CD4-positive, alpha-beta memory T cell (primary cell): Measurements from ENCODE around the gene AKAP6. TPM values are rescaled to one million over a fixed set of nuclear protein-coding genes. Genes with fewer than 3 reads are reported as not detected.

Experiments
- CTCF ChIA-PET: fragments of 350-600 bp; sonication (Branson Sonifier 250); formaldehyde crosslinking; loops from one replicate; lab custom pipeline; 2021; ENCODE audit warnings: inconsistent platforms; ENCODE audit not compliant: partially characterized antibody; lab: Charles Lee
- POLR2A ChIA-PET: fragments of 350-600 bp; sonication (Branson Sonifier 250); formaldehyde crosslinking; loops from one replicate; lab custom pipeline; 2021; ENCODE audit not compliant: partially characterized antibody; lab: Charles Lee
- DNase-seq, 5 donors: peaks; one replicate each; pipeline versions ENCODE4 v3.0.0 to v3.0.0-alpha.2; 2020 to 2022; ENCODE audit warnings: mixed read lengths in 1 of 5
- H3K27ac ChIP-seq: one replicate; pipeline ENCODE4 v1.7.0; 2013; ENCODE audit warnings: low read depth, low read length
- H3K27me3 ChIP-seq: 2 replicates; pipeline ENCODE4 v1.7.0; 2013; ENCODE audit warnings: mild to moderate bottlenecking, low read length, moderate library complexity; ENCODE audit not compliant: insufficient read depth
- H3K36me3 ChIP-seq: 2 replicates; pipeline ENCODE4 v1.7.0; 2013; ENCODE audit warnings: mild to moderate bottlenecking, low read length, moderate library complexity; ENCODE audit not compliant: insufficient read depth
- H3K4me1 ChIP-seq: 2 replicates; pipeline ENCODE4 v1.7.0; 2013; ENCODE audit warnings: mild to moderate bottlenecking, low read length, moderate library complexity; ENCODE audit not compliant: insufficient read depth
- H3K4me3 ChIP-seq, 2 donors: one replicate each; pipeline ENCODE4 v1.7.0; 2013; ENCODE audit warnings: low read length in 2 of 2, mild to moderate bottlenecking in 1 of 2
- H3K9me3 ChIP-seq, 2 donors: one replicate each; pipeline ENCODE4 v1.7.0; 2013; ENCODE audit warnings: low read length in 2 of 2, control low read depth in 1 of 2; ENCODE audit not compliant: control insufficient read depth in 1 of 2
- H3K27ac Mint-ChIP-seq, 7 donors: one replicate each; pipeline ENCODE4 v1.8.0; 2020 to 2021; ENCODE audit warnings: mixed read lengths in 7 of 7, mild to moderate bottlenecking in 6 of 7, inconsistent platforms in 3 of 7, moderate library complexity in 3 of 7
- H3K27me3 Mint-ChIP-seq, 2 donors: one replicate each; pipeline ENCODE4 v1.8.0; 2020 to 2021; ENCODE audit warnings: mixed read lengths in 2 of 2
- H3K36me3 Mint-ChIP-seq, 2 donors: one replicate each; pipeline ENCODE4 v1.8.0; 2020 to 2021; ENCODE audit warnings: mixed read lengths in 2 of 2, inconsistent platforms in 1 of 2, mild to moderate bottlenecking in 1 of 2
- H3K4me1 Mint-ChIP-seq, 4 donors: one replicate each; pipeline ENCODE4 v1.8.0; 2020 to 2021; ENCODE audit warnings: mixed read lengths in 4 of 4, mild to moderate bottlenecking in 1 of 4
- H3K4me3 Mint-ChIP-seq, 8 donors: one replicate each; pipeline ENCODE4 v1.8.0; 2020 to 2021; ENCODE audit warnings: mixed read lengths in 8 of 8, mild to moderate bottlenecking in 7 of 8, moderate library complexity in 6 of 8, inconsistent platforms in 3 of 8
- H3K9me3 Mint-ChIP-seq, 8 donors: one replicate each; pipeline ENCODE4 v1.8.0; 2020 to 2021; ENCODE audit warnings: mixed read lengths in 8 of 8, mild to moderate bottlenecking in 5 of 8, inconsistent platforms in 3 of 8, moderate library complexity in 1 of 8
- intact Hi-C: fragments of 100-400 bp; cut with micrococcal nuclease; formaldehyde crosslinking; loops from one replicate; pipeline ENCODE4 v1.15.1; 2023
- polyA plus RNA-seq, 2 donors: library from polyadenylated mRNA; unstranded; fragments of 300-500 nt; fragmentation: Illumina TruSeq; gene quantifications; one replicate each; pipeline ENCODE4 v1.2.3, GENCODE V29; 2021
- total RNA-seq, 2 experiments: library from RNA; stranded (reverse); gene quantifications; one replicate each; pipeline ENCODE4 v1.2.3, GENCODE V29; 2021

The AKAP6 gene
- total and polyA plus RNA-seq, 4 experiments from 2014 or later: 0.98 to 4.4 (median 3.7) TPM; not detected in 1

DNA sequence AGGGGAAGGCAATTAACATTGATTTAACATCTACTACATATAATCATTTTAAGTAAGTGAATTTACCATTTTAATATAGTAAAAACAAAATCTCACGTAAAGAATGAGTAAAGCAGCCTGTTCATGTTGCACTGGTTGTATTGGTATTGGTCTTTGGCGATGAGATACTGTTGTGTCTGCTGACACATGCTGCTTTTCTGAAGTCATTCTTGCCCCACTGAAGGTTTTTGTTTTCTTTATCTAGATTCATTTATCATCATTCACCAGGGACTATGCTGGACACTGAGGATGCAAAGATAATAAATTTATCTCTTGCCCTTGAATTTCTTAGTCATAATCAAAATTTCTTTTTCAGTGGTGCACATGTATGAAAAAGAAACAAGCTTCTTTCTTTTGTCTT lies 363.3 kb downstream of the AKAP6 start:
- no peaks in the 10 kb centered on the region for H3K36me3 Mint-ChIP-seq

DNA sequence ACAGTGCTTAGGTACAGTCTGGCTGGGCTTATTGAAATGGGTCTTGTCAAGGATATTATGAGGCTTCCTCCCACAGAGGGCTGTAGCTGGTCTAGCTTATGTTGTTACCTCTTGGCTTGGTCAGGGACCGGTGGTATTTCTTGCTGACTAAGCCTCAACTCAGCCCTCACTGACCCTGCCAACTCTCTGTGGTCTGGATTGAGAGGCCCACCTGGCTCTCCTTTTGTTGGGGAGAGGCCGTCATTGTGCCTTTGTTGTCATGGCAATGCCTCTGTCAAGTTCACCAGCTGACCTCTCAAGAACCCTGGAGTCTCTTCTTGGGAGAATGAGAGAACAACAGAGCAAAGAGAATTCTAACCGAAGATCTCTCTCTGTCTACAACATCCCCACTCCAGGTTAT lies 364.0 kb downstream of the AKAP6 start:
- Mint-ChIP-seq H3K4me3 (no peak overlapping the region), H3K27ac (no peak overlapping the region), H3K36me3 (no peaks in the 10 kb centered on the region), H3K4me1 (no peaks in the 10 kb centered on the region), H3K27me3 (no peaks in the 10 kb centered on the region), H3K9me3 (no peaks in the 10 kb centered on the region)
- Histone ChIP-seq H3K27me3 (no peaks in the 10 kb centered on the region), H3K36me3 (no peaks in the 10 kb centered on the region), H3K4me3 (no peak overlapping the region), H3K27ac (no peak overlapping the region), H3K9me3 (no peaks in the 10 kb centered on the region), H3K4me1 (no peaks in the 10 kb centered on the region)
- CTCF ChIA-PET: no interaction called here
- DNase-seq: no peak
- intact Hi-C loops: no loop called here
- POLR2A ChIA-PET: no interaction called here

More for the DNA sequence above, 363.3 kb downstream of the AKAP6 start:
- Histone ChIP-seq H3K27me3 (no peaks in the 10 kb centered on the region), H3K4me3 (no peak overlapping the region), H3K4me1 (no peaks in the 10 kb centered on the region), H3K9me3 (no peaks in the 10 kb centered on the region), H3K36me3 (no peaks in the 10 kb centered on the region), H3K27ac (no peak overlapping the region)
- intact Hi-C loops: no loop called here
- H3K27ac Mint-ChIP-seq: no peak overlapping the region
- no peak for DNase-seq
- H3K4me1 Mint-ChIP-seq: no peaks in the 10 kb centered on the region
- CTCF ChIA-PET: no interaction called here
- no peak overlapping the region for H3K4me3 Mint-ChIP-seq
- POLR2A ChIA-PET: no interaction called here
- H3K27me3 Mint-ChIP-seq: no peaks in the 10 kb centered on the region
- H3K9me3 Mint-ChIP-seq: no peaks in the 10 kb centered on the region

DNA sequence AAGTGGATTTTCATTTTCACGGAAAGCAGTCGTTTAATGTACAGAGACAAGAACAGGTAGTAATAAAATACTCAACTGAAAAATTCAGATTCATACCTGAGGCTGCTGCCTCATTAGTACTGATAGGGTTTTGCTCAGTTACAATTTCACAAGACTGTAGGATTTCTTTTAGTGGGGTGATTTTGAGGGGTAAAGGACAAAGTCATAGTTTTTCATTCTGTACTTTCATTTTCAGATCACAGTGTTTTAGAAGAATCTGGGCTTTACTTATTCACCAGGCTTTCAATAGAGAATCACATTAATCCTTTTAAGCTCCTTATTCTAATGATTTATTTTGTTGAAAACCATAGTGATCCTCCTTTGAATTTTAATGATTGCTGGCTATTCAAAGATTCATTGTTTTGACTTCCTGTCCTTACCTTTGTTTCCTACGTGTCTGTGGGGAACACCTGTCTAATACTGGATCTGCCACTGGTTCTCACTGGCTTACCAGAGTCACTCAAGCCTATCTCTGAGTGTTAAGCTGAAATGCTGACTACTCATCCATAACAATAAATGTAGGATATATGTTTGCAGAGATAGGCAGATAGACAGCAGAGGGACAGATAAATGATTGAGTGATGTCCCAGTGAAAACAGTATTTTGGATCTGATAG lies 365.8 kb downstream of the AKAP6 start:
- Mint-ChIP-seq H3K4me3 (no peak overlapping the region), H3K27ac (no peak overlapping the region), H3K4me1 (no peaks in the 10 kb centered on the region), H3K36me3 (no peaks in the 10 kb centered on the region), H3K27me3 (no peaks in the 10 kb centered on the region), H3K9me3 (no peaks in the 10 kb centered on the region)
- intact Hi-C loops: no loop called here
- ChIA-PET CTCF (no interaction called here), POLR2A (no interaction called here)
- no peak overlapping the region for H3K27ac ChIP-seq
- H3K4me3 ChIP-seq: no peak overlapping the region
- H3K4me1 ChIP-seq: no peaks in the 10 kb centered on the region
- no peaks in the 10 kb centered on the region for H3K9me3 ChIP-seq
- H3K36me3 ChIP-seq: no peaks in the 10 kb centered on the region
- DNase-seq: no peak
- no peaks in the 10 kb centered on the region for H3K27me3 ChIP-seq

DNA sequence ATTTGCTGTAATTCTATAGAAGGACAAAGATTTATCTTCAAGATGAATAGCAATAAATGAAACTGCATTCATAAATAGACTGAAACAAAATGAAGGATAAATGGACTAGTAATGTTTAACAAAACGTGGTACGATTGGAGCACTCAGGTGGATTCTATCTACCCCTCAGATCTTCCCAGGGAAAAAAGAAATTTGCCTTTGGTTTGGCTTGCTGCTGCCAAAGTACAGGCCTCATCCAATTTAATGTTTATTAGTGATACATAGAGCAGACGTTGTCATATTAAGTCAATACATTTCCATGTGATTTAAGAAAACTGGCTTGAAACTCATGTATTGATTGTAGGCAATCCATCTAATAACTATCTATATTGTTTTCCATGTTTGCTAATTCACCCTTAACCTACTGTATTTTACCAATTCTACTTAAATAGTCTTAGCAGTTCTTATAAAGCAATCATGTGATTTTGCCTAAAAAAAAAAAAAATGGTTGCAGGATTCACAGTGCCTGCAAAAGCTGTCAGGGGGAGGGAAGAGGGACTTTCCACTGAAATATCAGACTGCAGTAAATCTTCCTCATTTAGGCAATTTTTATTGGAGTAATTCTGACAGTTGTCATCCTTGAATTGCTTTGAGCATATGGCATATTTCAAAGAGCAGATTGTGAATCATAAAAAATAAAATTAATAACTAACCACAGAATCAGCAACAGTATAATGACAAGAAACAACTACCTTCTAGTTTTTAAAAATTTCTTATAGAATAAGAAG lies 367.4 kb downstream of the AKAP6 start:
- H3K27me3 ChIP-seq: no peaks in the 10 kb centered on the region
- H3K27ac Mint-ChIP-seq: no peak overlapping the region

DNA sequence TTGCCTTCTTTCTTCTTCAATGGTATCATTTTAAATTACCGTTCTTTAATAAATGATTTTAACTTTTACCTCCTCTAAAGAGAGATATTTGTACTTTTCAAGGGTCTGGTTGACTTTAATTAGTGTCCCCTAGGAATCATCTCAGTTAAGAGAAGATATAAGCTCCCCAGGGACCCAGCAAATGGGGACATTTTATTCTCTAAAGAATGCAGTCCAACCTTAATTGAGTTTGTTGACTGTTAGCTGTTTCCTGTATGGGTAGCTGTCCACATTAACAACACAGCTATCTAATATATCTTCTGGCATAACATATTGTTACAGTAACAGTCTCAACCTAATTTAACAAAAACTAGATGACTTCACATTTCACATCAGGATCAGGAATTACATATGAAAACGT lies 368.0 kb downstream of the AKAP6 start:
- ChIA-PET POLR2A (no interaction called here), CTCF (no interaction called here)
- Mint-ChIP-seq H3K4me3 (no peak overlapping the region), H3K27ac (no peak overlapping the region), H3K4me1 (no peaks in the 10 kb centered on the region), H3K9me3 (no peaks in the 10 kb centered on the region), H3K27me3 (no peaks in the 10 kb centered on the region), H3K36me3 (no peaks in the 10 kb centered on the region)
- no peaks in the 10 kb centered on the region for H3K4me1 ChIP-seq
- H3K4me3 ChIP-seq: no peak overlapping the region
- intact Hi-C loops: no loop called here
- DNase-seq: no peak
- H3K27ac ChIP-seq: no peak overlapping the region
- no peaks in the 10 kb centered on the region for H3K36me3 ChIP-seq
- H3K9me3 ChIP-seq: no peaks in the 10 kb centered on the region
- no peaks in the 10 kb centered on the region for H3K27me3 ChIP-seq

More for the DNA sequence above, 367.4 kb downstream of the AKAP6 start:
- intact Hi-C loops: no loop called here
- H3K9me3 Mint-ChIP-seq: no peaks in the 10 kb centered on the region
- no peaks in the 10 kb centered on the region for H3K36me3 Mint-ChIP-seq
- Histone ChIP-seq H3K27ac (no peak overlapping the region), H3K36me3 (no peaks in the 10 kb centered on the region), H3K4me1 (no peaks in the 10 kb centered on the region), H3K9me3 (no peaks in the 10 kb centered on the region), H3K4me3 (no peak overlapping the region)
- no peaks in the 10 kb centered on the region for H3K27me3 Mint-ChIP-seq
- no peak overlapping the region for H3K4me3 Mint-ChIP-seq
- ChIA-PET POLR2A (no interaction called here), CTCF (no interaction called here)
- no peaks in the 10 kb centered on the region for H3K4me1 Mint-ChIP-seq
- no peak for DNase-seq

DNA sequence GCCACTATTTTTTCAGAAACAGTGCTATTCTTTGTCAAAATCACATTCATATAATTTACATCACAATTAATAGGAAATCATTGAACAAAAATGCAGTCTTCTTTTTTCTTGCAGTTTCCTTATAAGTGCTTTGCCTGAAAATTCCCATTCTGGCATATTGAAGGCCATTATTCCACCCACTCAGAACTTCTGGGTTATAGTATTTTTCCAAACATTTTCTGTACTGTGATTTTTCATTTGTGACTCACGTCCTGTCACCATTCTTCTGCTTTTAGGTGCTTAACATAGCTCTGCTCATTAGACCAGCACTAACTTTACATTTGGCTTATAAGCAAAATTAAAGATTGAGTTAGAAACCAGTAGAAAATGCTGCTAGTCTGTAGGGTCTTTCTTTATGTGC lies 368.6 kb downstream of the AKAP6 start:
- Mint-ChIP-seq H3K9me3 (no peaks in the 10 kb centered on the region), H3K27me3 (no peaks in the 10 kb centered on the region), H3K27ac (no peak overlapping the region), H3K36me3 (no peaks in the 10 kb centered on the region), H3K4me3 (no peak overlapping the region), H3K4me1 (peaks cover 0 to 3% (median 2%) of the 10 kb centered on the region in 4 donors)
- H3K36me3 ChIP-seq: no peaks in the 10 kb centered on the region
- intact Hi-C loops: no loop called here
- no peak for DNase-seq
- H3K9me3 ChIP-seq: no peaks in the 10 kb centered on the region
- peaks cover 3% of the 10 kb centered on the region for H3K4me1 ChIP-seq
- no peak overlapping the region for H3K4me3 ChIP-seq
- ChIA-PET POLR2A (no interaction called here), CTCF (no interaction called here)
- H3K27me3 ChIP-seq: no peaks in the 10 kb centered on the region
- no peak overlapping the region for H3K27ac ChIP-seq

DNA sequence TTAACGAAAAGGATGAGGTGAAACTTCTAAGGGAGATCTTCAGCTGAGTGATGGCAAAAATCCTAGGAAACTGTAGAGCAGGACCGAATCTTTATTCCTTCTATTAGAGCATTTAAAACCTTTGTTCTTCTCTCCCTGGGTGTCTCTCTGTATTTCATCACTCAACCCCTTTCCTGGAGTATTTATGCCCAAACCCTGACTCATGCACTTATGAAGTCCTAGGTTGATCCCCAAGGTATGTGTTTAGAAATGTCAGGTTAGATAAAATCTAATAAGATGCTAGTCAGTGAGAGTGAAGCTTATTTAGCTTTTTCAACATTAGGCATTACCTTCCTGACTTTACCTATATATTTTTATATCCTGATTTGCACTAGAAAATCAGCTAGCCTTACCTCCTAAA lies 369.7 kb downstream of the AKAP6 start:
- H3K4me1 Mint-ChIP-seq: peaks cover 0 to 4% (median 3%) of the 10 kb centered on the region in 4 donors
- H3K27me3 Mint-ChIP-seq: no peaks in the 10 kb centered on the region
- Histone ChIP-seq H3K36me3 (no peaks in the 10 kb centered on the region), H3K27ac (no peak overlapping the region), H3K4me3 (no peak overlapping the region), H3K9me3 (no peaks in the 10 kb centered on the region), H3K4me1 (peaks cover 6% of the 10 kb centered on the region), H3K27me3 (no peaks in the 10 kb centered on the region)
- no peak overlapping the region for H3K27ac Mint-ChIP-seq
- no peaks in the 10 kb centered on the region for H3K9me3 Mint-ChIP-seq
- no peak for DNase-seq
- CTCF ChIA-PET: no interaction called here
- no peaks in the 10 kb centered on the region for H3K36me3 Mint-ChIP-seq
- H3K4me3 Mint-ChIP-seq: no peak overlapping the region
- intact Hi-C loops: no loop called here
- POLR2A ChIA-PET: no interaction called here
